ENCODE results near the gene ARMH4.

ARMH4 gene

GRCh38 chr14:58118097-58118815 is 33.8 kb downstream of the ARMH4 start:
- no peak for DNase-seq (ENCODE audit: low read depth)
- TF ChIP-seq CTCF (IDR thresholded peaks at IDR 0.05; ENCODE audit: low read depth, low read length, missing control alignments), result no peak
- H3K4me3 ChIP-seq (ENCODE audit: low read depth, low read length), result no peak overlapping the region

GRCh38 chr14:58109744-58110143 is 42.3 kb downstream of the ARMH4 start:
- no peak for TF ChIP-seq CTCF (IDR thresholded peaks at IDR 0.05; ENCODE audit: low read depth, low read length, missing control alignments)
- DNase-seq (ENCODE audit: low read depth), result no peak
- no peak overlapping the region for H3K4me3 ChIP-seq (ENCODE audit: low read depth, low read length)

GRCh38 chr14:58108717-58109116 is 43.3 kb downstream of the ARMH4 start:
- TF ChIP-seq CTCF (IDR thresholded peaks at IDR 0.05; ENCODE audit: low read depth, low read length, missing control alignments), result no peak
- H3K4me3 ChIP-seq (ENCODE audit: low read depth, low read length), result no peak overlapping the region
- no peak for DNase-seq (ENCODE audit: low read depth)

- peak; percentile 51 for TF ChIP-seq CTCF (IDR thresholded peaks at IDR 0.05; ENCODE audit: low read depth, low read length, missing control alignments)
- peak; percentile 19 for DNase-seq (ENCODE audit: low read depth)
- no peak overlapping the region for H3K4me3 ChIP-seq (ENCODE audit: low read depth, low read length)
Measured at GRCh38 chr14:58107947-58108552, 44.0 kb downstream of the ARMH4 start.

GRCh38 chr14:58107041-58107440 is 45.0 kb downstream of the ARMH4 start:
- TF ChIP-seq CTCF (IDR thresholded peaks at IDR 0.05; ENCODE audit: low read depth, low read length, missing control alignments), result no peak
- DNase-seq (ENCODE audit: low read depth), result no peak
- H3K4me3 ChIP-seq (ENCODE audit: low read depth, low read length), result no peak overlapping the region

GRCh38 chr14:58106446-58106845 is 45.6 kb downstream of the ARMH4 start:
- no peak for DNase-seq (ENCODE audit: low read depth)
- no peak overlapping the region for H3K4me3 ChIP-seq (ENCODE audit: low read depth, low read length)
- TF ChIP-seq CTCF (IDR thresholded peaks at IDR 0.05; ENCODE audit: low read depth, low read length, missing control alignments), result no peak

GRCh38 chr14:58104808-58105207 is 47.2 kb downstream of the ARMH4 start:
- no peak for DNase-seq (ENCODE audit: low read depth)
- TF ChIP-seq CTCF (IDR thresholded peaks at IDR 0.05; ENCODE audit: low read depth, low read length, missing control alignments), result no peak
- H3K4me3 ChIP-seq (ENCODE audit: low read depth, low read length), result no peak overlapping the region
